Measurements from ENCODE around the gene EYS.

DNA sequence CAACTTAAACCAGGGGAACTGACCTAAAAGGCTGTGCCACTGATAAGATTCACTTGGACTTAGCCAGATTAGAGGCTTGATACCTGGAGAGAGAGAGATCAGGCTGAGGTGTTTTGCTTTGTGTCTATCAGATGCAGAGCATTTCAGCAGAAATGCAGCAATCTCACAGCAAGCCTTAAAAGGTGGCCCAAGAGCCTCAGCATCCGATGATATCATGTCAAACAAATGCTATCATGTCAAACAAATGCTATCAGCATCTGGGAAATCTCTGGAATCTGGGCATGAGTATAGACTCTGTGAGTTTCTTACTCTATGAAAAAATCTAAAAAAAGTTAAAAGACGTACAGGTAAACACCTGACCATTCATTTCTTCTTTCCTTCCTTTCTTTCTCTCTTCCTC lies 718.9 kb downstream of the EYS start:
- TF ChIP-seq, protein P1, sequence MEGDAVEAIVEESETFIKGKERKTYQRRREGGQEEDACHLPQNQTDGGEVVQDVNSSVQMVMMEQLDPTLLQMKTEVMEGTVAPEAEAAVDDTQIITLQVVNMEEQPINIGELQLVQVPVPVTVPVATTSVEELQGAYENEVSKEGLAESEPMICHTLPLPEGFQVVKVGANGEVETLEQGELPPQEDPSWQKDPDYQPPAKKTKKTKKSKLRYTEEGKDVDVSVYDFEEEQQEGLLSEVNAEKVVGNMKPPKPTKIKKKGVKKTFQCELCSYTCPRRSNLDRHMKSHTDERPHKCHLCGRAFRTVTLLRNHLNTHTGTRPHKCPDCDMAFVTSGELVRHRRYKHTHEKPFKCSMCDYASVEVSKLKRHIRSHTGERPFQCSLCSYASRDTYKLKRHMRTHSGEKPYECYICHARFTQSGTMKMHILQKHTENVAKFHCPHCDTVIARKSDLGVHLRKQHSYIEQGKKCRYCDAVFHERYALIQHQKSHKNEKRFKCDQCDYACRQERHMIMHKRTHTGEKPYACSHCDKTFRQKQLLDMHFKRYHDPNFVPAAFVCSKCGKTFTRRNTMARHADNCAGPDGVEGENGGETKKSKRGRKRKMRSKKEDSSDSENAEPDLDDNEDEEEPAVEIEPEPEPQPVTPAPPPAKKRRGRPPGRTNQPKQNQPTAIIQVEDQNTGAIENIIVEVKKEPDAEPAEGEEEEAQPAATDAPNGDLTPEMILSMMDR (IDR thresholded peaks at IDR 0.05) = no peak
- no peak for TF ChIP-seq POLR2AphosphoS5 (IDR thresholded peaks at IDR 0.05)
- TF ChIP-seq EP300 (IDR thresholded peaks at IDR 0.05) = no peak
- TF ChIP-seq POLR2A (IDR thresholded peaks at IDR 0.05) = no peak

Data from stomach (tissue), 4 donors.